GM20000 (cell line): ENCODE data around the gene ECI1.

Experiments used
- DNase-seq: peaks from one replicate; pipeline ENCODE4 v3.0.0; 2012; ENCODE audit warnings: low spot score
- TF ChIP-seq, protein P1 (sequence below): IDR thresholded peaks from 2 replicates; pipeline ENCODE4 v1.5.1; 2012; ENCODE audit warnings: mild to moderate bottlenecking, control low read depth; ENCODE audit errors: extremely low read depth, missing control alignments

Gene ECI1

GRCh38 chr16:2229091-2229490, 22.3 kb downstream of the ECI1 start:
- TF ChIP-seq, protein P1, sequence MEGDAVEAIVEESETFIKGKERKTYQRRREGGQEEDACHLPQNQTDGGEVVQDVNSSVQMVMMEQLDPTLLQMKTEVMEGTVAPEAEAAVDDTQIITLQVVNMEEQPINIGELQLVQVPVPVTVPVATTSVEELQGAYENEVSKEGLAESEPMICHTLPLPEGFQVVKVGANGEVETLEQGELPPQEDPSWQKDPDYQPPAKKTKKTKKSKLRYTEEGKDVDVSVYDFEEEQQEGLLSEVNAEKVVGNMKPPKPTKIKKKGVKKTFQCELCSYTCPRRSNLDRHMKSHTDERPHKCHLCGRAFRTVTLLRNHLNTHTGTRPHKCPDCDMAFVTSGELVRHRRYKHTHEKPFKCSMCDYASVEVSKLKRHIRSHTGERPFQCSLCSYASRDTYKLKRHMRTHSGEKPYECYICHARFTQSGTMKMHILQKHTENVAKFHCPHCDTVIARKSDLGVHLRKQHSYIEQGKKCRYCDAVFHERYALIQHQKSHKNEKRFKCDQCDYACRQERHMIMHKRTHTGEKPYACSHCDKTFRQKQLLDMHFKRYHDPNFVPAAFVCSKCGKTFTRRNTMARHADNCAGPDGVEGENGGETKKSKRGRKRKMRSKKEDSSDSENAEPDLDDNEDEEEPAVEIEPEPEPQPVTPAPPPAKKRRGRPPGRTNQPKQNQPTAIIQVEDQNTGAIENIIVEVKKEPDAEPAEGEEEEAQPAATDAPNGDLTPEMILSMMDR: no peak
- DNase-seq: no peak

DNA sequence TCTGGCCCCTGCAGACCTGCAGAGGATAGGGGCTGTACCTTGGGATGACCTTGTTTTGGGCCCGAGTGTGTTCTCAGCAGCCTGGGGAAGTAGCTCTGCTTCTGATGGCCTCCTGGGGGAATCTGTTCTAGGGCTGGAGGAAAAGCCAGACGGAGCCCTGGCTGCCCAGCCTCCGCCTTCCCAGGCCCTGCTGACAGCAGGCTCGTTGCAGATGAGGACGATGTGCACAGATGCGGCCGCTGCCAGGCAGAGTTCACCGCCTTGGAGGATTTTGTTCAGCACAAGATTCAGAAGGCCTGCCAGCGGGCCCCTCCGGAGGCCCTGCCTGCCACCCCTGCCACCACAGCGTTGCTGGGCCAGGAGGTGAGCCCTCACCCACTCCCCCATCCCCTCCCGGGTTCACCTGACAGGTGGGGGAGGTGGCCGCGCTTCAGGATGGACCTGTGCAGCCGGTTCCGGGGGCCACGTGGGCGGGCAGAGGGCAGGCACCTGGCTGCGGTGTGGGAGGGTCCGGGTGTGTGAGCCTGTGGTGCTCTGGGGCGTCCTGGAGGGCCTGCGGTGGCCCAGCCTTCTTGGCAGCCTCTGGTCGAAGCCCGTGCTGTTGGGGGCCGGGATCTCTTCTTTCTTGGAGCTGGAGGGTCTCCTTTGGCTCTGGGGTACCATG, 23.1 kb downstream of the ECI1 start:
- DNase-seq: no peak
- TF ChIP-seq, protein P1: no peak

DNA sequence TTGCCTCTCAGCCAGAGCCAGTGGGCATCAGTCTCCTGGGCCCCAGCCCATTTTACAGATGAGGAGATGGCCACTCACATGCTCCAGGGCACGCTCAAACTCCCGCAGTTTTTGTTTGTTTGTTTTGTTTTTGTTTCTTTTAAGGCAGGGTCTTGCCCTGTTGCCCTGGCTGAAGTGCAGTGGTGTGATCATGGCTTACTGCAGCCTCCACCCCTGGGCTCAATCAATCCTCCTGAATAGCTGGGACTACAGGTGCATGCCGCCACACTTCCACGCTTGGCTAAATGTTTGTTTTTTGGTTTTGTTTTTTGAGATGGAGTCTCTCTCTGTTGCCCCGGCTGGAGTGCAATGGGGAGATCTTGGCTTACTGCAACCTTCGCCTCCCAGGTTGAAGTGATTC, 24.5 kb downstream of the ECI1 start:
- DNase-seq: no peak

DNA sequence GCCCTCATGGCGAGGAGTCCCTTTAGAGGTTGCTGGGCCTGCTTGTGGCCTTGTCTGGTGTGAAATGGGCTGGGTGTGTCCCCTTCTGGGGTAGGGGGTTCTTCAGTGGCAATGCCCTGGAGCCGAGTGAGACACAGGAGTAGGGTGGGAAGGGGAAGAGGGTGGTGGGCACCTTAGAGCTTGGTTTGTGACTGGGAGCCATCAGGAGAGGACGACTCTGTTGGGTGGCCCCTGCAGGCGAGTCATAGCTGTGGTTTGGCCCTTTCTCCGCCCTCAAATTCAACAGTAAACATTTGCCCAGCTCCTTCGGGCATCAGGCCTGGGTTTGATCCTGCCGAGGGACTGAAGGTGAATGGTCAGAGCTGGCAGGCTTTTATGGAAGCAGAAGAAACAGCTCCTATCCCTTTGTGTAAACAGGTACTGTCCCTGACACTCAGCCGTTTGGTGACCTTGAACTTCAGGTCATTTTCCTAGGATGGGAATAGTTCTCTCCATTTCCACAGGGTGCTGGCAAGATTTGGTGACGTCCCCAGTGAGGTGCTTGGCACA, 25.1 kb downstream of the ECI1 start:
- no peak for DNase-seq
- TF ChIP-seq, protein P1: no peak

More for the DNA sequence above, 24.5 kb downstream of the ECI1 start:
- TF ChIP-seq, protein P1: no peak

GRCh38 chr16:2223942-2224486, 27.4 kb downstream of the ECI1 start:
- DNase-seq: peak; percentile 72

GRCh38 chr16:2223221-2223941, 28.0 kb downstream of the ECI1 start, which contains the start of gene E4F1:
Gene E4F1, plus strand, starts transcription at chr16:2223591. Its CDS starts 23 bp downstream, at chr16:2223614.
- TF ChIP-seq, protein P1: no peak
- DNase-seq: peak; percentile 100

More at GRCh38 chr16:2223942-2224486, 27.4 kb downstream of the ECI1 start:
- TF ChIP-seq, protein P1: no peak

DNA sequence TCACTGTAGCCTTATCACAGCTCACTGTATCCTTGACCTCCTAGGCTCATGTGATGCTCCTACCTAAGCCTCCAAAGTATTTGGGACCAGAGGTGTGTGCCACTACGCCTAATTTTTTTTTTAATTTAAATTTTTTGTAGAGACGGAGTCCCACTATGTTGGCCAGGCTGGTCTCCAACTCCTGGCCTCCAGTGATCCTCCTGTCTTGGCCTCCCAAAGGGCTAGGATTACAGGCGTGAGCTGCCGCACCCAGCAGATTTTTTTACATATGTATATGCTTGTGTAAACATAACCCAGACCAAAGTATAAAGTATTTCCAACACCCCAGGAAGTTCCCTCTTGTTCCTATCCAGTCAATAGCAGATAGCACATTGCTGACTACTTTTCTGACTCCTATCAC, 35.1 kb downstream of the ECI1 start:
- TF ChIP-seq, protein P1: no peak
- no peak for DNase-seq
